PC-9 (cell line): ENCODE results near the gene DGKG. TPM values are rescaled to one million over a fixed set of nuclear protein-coding genes. Genes with fewer than 3 reads are reported as not detected.

ENCODE experiments used
- BruUV-seq: library from RNA; stranded (reverse); fragments of 400-500 nt; replicated peaks from 2 replicates; lab custom pipeline; 2021; lab: Mats Ljungman, UMichigan
- CTCF ChIA-PET: fragments of 300-600 bp; sonication (Branson Sonifier 250); formaldehyde crosslinking; loops from one replicate; lab custom pipeline; 2022; ENCODE audit warnings: antibody characterized with exemption; lab: Charles Lee
- POLR2A ChIA-PET: fragments of 300-600 bp; sonication (Branson Sonifier 250); formaldehyde crosslinking; loops from one replicate; lab custom pipeline; 2022; ENCODE audit warnings: antibody characterized with exemption; ENCODE audit not compliant: unreplicated experiment; lab: Charles Lee
- DNase-seq, 2 experiments: peaks; one replicate each; pipeline versions ENCODE4 v3.0.0 to v3.0.0-alpha.2; 2015 to 2022; ENCODE audit warnings: mixed read lengths in 1 of 2
- H2AFZ ChIP-seq: fragments of 200-600 bp; sonication (generic); 2 replicates; pipeline ENCODE4 v1.8.1; 2017; ENCODE audit warnings: antibody characterized with exemption
- H3F3A ChIP-seq: fragments of 200-600 bp; sonication (generic); 2 replicates; pipeline ENCODE4 v1.8.1; 2017; ENCODE audit warnings: antibody characterized with exemption, mild to moderate bottlenecking, low read depth; ENCODE audit not compliant: insufficient read depth
- H3K27ac ChIP-seq: fragments of 200-600 bp; sonication (generic); 2 replicates; pipeline ENCODE4 v1.6.1; 2016; ENCODE audit warnings: mixed run types
- H3K27me3 ChIP-seq: fragments of 200-600 bp; sonication (generic); 2 replicates; pipeline ENCODE4 v1.6.1; 2016; ENCODE audit warnings: low read depth, mixed run types; ENCODE audit not compliant: insufficient read depth
- H3K36me3 ChIP-seq: fragments of 200-600 bp; sonication (generic); 2 replicates; pipeline ENCODE4 v1.6.1; 2016; ENCODE audit warnings: low read depth, mixed run types
- H3K4me1 ChIP-seq: fragments of 200-600 bp; sonication (generic); replicated peaks from 2 replicates; pipeline ENCODE4 v1.6.1; 2016; ENCODE audit warnings: mixed run types; ENCODE audit not compliant: insufficient read depth
- H3K4me2 ChIP-seq: fragments of 200-600 bp; sonication (generic); 2 replicates; pipeline ENCODE4 v1.6.1; 2017; ENCODE audit warnings: mixed run types
- H3K4me3 ChIP-seq: fragments of 200-600 bp; sonication (generic); 2 replicates; pipeline ENCODE4 v1.6.1; 2016; ENCODE audit warnings: mixed run types
- H3K79me2 ChIP-seq: fragments of 200-600 bp; sonication (generic); 2 replicates; pipeline ENCODE4 v1.6.1; 2017; ENCODE audit warnings: low read depth, mixed run types
- H3K9me2 ChIP-seq: fragments of 200-600 bp; sonication (generic); 2 replicates; pipeline ENCODE4 v1.8.1; 2017; ENCODE audit warnings: mild to moderate bottlenecking; ENCODE audit not compliant: insufficient read depth
- H3K9me3 ChIP-seq: fragments of 200-600 bp; sonication (generic); 2 replicates; pipeline ENCODE4 v1.8.1; 2016; ENCODE audit warnings: low read depth; ENCODE audit not compliant: insufficient read depth
- H4K20me1 ChIP-seq: fragments of 200-600 bp; sonication (generic); 2 replicates; pipeline ENCODE4 v1.8.1; 2017; ENCODE audit not compliant: insufficient read depth
- EZH2 ChIP-seq: fragments of 200-600 bp; sonication (generic); IDR thresholded peaks from 2 replicates; pipeline ENCODE4 v1.8.0; 2017; ENCODE audit warnings: antibody characterized with exemption, low read depth
- intact Hi-C: fragments of 100-400 bp; cut with micrococcal nuclease; formaldehyde crosslinking; loops from one replicate; pipeline ENCODE4 v1.10.0; 2022; ENCODE audit not compliant: unreplicated experiment
- total RNA-seq: library from RNA; stranded (reverse); gene quantifications from 2 replicates; pipeline ENCODE4 v1.2.3, GENCODE V29; 2021
- TF ChIP-seq, protein P1 (sequence below): fragments of 200-600 bp; sonication (generic); conservative IDR thresholded peaks from 2 replicates; pipeline ENCODE4 v1.6.1; 2017; ENCODE audit warnings: mixed run types, antibody characterized with exemption, mild to moderate bottlenecking, moderate library complexity

Gene DGKG
- total RNA-seq, 1 experiment from 2014 or later = 20.0 TPM

DNA sequence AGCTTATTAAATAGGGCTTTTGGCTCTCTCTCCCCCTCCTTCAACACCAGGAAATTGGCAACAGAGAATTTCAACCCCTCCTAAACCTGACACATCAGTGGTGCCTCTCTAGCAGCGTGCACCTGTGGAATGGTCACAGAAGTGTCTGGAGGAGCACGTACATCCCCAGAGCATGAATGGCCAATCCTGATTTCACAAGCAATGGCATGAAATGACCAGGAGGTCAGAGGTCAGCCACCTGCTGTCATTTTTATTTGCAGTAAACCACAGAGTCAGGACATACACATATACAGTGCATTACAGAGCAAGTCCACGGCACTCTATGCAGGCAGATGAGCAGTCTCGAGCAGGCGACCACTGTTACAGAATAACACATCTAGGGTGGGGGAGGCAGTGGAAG lies 228.1 kb downstream of the DGKG start:
- Histone ChIP-seq H3K4me3 (no peak overlapping the region), H3K36me3 (no peaks in the 10 kb centered on the region), H3K9me3 (no peaks in the 10 kb centered on the region), H3K9me2 (no peaks in the 10 kb centered on the region; the same call in 1 of the 2 replicates), H3K4me1 (no peaks in the 10 kb centered on the region), H3K27ac (no peak overlapping the region), H2AFZ (no peak overlapping the region), H3K27me3 (no peaks in the 10 kb centered on the region), H3F3A (no peaks in the 10 kb centered on the region), H3K79me2 (no peaks in the 10 kb centered on the region), H4K20me1 (no peaks in the 10 kb centered on the region), H3K4me2 (no peak overlapping the region)
- BruUV-seq = no TSS peak
- TF ChIP-seq, protein P1, sequence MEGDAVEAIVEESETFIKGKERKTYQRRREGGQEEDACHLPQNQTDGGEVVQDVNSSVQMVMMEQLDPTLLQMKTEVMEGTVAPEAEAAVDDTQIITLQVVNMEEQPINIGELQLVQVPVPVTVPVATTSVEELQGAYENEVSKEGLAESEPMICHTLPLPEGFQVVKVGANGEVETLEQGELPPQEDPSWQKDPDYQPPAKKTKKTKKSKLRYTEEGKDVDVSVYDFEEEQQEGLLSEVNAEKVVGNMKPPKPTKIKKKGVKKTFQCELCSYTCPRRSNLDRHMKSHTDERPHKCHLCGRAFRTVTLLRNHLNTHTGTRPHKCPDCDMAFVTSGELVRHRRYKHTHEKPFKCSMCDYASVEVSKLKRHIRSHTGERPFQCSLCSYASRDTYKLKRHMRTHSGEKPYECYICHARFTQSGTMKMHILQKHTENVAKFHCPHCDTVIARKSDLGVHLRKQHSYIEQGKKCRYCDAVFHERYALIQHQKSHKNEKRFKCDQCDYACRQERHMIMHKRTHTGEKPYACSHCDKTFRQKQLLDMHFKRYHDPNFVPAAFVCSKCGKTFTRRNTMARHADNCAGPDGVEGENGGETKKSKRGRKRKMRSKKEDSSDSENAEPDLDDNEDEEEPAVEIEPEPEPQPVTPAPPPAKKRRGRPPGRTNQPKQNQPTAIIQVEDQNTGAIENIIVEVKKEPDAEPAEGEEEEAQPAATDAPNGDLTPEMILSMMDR = no peak
- no peak for TF ChIP-seq EZH2
- ChIA-PET CTCF (no interaction called here), POLR2A (no interaction called here)
- intact Hi-C loops = no loop called here
- DNase-seq = no peak

- POLR2A ChIA-PET = no interaction called here
Measured at GRCh38 chr3:186132487-186132886, 229.5 kb downstream of the DGKG start.

DNA sequence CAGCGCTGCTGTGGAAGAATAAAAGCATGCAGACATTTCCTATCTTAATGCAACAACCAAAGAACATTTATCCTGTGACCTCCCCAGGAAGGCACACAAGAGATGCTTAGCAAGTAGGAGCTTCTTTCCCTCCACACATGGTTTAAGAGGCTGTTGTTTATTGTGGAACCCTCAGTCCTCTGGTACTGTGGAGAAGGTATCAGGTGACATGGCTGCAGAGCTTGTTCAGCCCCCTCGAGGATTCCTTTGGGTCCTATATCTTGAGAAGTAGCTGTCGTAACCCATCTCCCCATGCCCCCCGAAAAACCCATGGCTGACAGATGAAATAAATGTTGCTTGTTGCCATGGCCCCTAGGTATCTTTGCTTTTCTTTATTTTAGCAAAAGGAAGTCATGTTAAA lies 232.8 kb downstream of the DGKG start:
- H2AFZ ChIP-seq = no peak overlapping the region
- no peaks in the 10 kb centered on the region for H3K27me3 ChIP-seq
- no peak for DNase-seq
- no TSS peak for BruUV-seq
- no peaks in the 10 kb centered on the region for H4K20me1 ChIP-seq
- no peak overlapping the region for H3K4me3 ChIP-seq
- TF ChIP-seq EZH2 = no peak
- TF ChIP-seq, protein P1 = no peak
- no peaks in the 10 kb centered on the region for H3K9me3 ChIP-seq
- intact Hi-C loops = no loop called here
- ChIA-PET CTCF (no interaction called here), POLR2A (no interaction called here)
- H3K36me3 ChIP-seq = no peaks in the 10 kb centered on the region
- no peak overlapping the region for H3K27ac ChIP-seq
- no peaks in the 10 kb centered on the region for H3K79me2 ChIP-seq
- no peaks in the 10 kb centered on the region for H3F3A ChIP-seq
- H3K9me2 ChIP-seq = no peaks in the 10 kb centered on the region
- H3K4me1 ChIP-seq = no peaks in the 10 kb centered on the region
- no peak overlapping the region for H3K4me2 ChIP-seq

More at GRCh38 chr3:186132487-186132886, 229.5 kb downstream of the DGKG start:
- Histone ChIP-seq H3K27ac (no peak overlapping the region), H3K79me2 (no peaks in the 10 kb centered on the region), H3K4me2 (no peak overlapping the region), H3F3A (no peaks in the 10 kb centered on the region), H3K9me2 (no peaks in the 10 kb centered on the region; the same call in 1 of the 2 replicates), H3K4me1 (no peaks in the 10 kb centered on the region), H3K9me3 (no peaks in the 10 kb centered on the region), H2AFZ (no peak overlapping the region), H3K27me3 (no peaks in the 10 kb centered on the region), H3K4me3 (no peak overlapping the region), H4K20me1 (no peaks in the 10 kb centered on the region), H3K36me3 (no peaks in the 10 kb centered on the region)
- intact Hi-C loops = no loop called here
- CTCF ChIA-PET = no interaction called here
- no peak for DNase-seq
- no TSS peak for BruUV-seq
- TF ChIP-seq, protein P1 = no peak
- no peak for TF ChIP-seq EZH2
